Activated CD4-positive, alpha-beta memory T cell treated with anti-CD3 and anti-CD28 coated beads, Interleukin-2, amount 10 ng/mL, durations not matched to agents 7 days and 5 days (primary cell): ENCODE measurements around the gene PDCD1. TPM values are rescaled to one million over a fixed set of nuclear protein-coding genes. Genes with fewer than 3 reads are reported as not detected.
"Not testable (repeated sequence)": the region's sequence is repeated elsewhere in the genome, so short reads cannot be mapped to it uniquely, and the experiment has no call there.

ENCODE experiments used
- CTCF ChIA-PET: fragments of 350-600 bp; sonication (Branson Sonifier 250); formaldehyde crosslinking; loops from one replicate; lab custom pipeline; 2021; ENCODE audit warnings: antibody characterized with exemption, inconsistent platforms; lab: Charles Lee
- POLR2A ChIA-PET: fragments of 350-600 bp; sonication (Branson Sonifier 250); formaldehyde crosslinking; loops from one replicate; lab custom pipeline; 2021; ENCODE audit warnings: antibody characterized with exemption; lab: Charles Lee
- DNase-seq: peaks from one replicate; pipeline ENCODE4 v3.0.0-alpha.2; 2020
- H3K27ac Mint-ChIP-seq: one replicate; pipeline ENCODE4 v1.8.0; 2021; ENCODE audit warnings: mild to moderate bottlenecking, mixed read lengths
- H3K27me3 Mint-ChIP-seq: one replicate; pipeline ENCODE4 v1.8.0; 2021; ENCODE audit warnings: mixed read lengths
- H3K36me3 Mint-ChIP-seq: one replicate; pipeline ENCODE4 v1.8.0; 2021; ENCODE audit warnings: low read depth, mixed read lengths
- H3K4me1 Mint-ChIP-seq: one replicate; pipeline ENCODE4 v1.8.0; 2021; ENCODE audit warnings: mixed read lengths
- H3K4me3 Mint-ChIP-seq: one replicate; pipeline ENCODE4 v1.8.0; 2021; ENCODE audit warnings: mild to moderate bottlenecking, mixed read lengths
- H3K9me3 Mint-ChIP-seq: one replicate; pipeline ENCODE4 v1.8.0; 2021; ENCODE audit warnings: mixed read lengths
- total RNA-seq, 2 experiments: library from RNA; stranded (reverse); gene quantifications; one replicate each; pipeline ENCODE4 v1.2.3, GENCODE V29; 2021

PDCD1 gene
- total RNA-seq, 2 experiments from 2014 or later = 17.2 to 17.9 TPM

- H3K9me3 Mint-ChIP-seq, H3K36me3 Mint-ChIP-seq, DNase-seq, H3K27ac Mint-ChIP-seq, H3K4me3 Mint-ChIP-seq, POLR2A ChIA-PET, H3K27me3 Mint-ChIP-seq, CTCF ChIA-PET, H3K4me1 Mint-ChIP-seq: not testable (repeated sequence)
These were observed 58.3 kb downstream of the PDCD1 start for GRCh38 chr2:241800198-241800903.

Other genes starting within 250 kb of the PDCD1 start
- gene THAP4, start 221.7 kb downstream of the PDCD1 start, total RNA-seq = 10 to 100 TPM; 31.9 to 34.3 TPM
- gene ATG4B, start 221.2 kb downstream of the PDCD1 start, total RNA-seq = 10 to 100 TPM; 84.1 to 87.1 TPM
- gene DTYMK, start 172.1 kb downstream of the PDCD1 start, total RNA-seq = 10 to 100 TPM; 54.8 to 57.7 TPM
- gene ING5, start 156.9 kb downstream of the PDCD1 start, total RNA-seq = 10 to 100 TPM; 26.4 to 27.4 TPM
- gene D2HGDH, start 124.3 kb downstream of the PDCD1 start, total RNA-seq = 10 to 100 TPM; 24.6 to 25.0 TPM
- gene GAL3ST2, start 82.1 kb downstream of the PDCD1 start, total RNA-seq = under 1 TPM; 0.23 to 0.58 TPM
- under 1 TPM; 0.38 to 0.43 TPM for gene NEU4, start 49.7 kb downstream of the PDCD1 start, total RNA-seq
- under 1 TPM in 1 of 2 experiments, not detected in 1; 0.13 TPM for gene RTP5, start 10.8 kb upstream of the PDCD1 start, total RNA-seq